NB4 (cell line): Measurements from ENCODE around the gene MGMT.

Source experiments
- POLR2A ChIP-seq: IDR thresholded peaks from 2 replicates; pipeline ENCODE4 v1.6.1; 2011; ENCODE audit warnings: mild to moderate bottlenecking; ENCODE audit not compliant: insufficient read length; ENCODE audit errors: extremely low read depth
- TF ChIP-seq, protein P1 (sequence below): IDR thresholded peaks from one replicate; pipeline ENCODE4 v1.5.1; 2012; ENCODE audit warnings: low read depth, low read length

DNA sequence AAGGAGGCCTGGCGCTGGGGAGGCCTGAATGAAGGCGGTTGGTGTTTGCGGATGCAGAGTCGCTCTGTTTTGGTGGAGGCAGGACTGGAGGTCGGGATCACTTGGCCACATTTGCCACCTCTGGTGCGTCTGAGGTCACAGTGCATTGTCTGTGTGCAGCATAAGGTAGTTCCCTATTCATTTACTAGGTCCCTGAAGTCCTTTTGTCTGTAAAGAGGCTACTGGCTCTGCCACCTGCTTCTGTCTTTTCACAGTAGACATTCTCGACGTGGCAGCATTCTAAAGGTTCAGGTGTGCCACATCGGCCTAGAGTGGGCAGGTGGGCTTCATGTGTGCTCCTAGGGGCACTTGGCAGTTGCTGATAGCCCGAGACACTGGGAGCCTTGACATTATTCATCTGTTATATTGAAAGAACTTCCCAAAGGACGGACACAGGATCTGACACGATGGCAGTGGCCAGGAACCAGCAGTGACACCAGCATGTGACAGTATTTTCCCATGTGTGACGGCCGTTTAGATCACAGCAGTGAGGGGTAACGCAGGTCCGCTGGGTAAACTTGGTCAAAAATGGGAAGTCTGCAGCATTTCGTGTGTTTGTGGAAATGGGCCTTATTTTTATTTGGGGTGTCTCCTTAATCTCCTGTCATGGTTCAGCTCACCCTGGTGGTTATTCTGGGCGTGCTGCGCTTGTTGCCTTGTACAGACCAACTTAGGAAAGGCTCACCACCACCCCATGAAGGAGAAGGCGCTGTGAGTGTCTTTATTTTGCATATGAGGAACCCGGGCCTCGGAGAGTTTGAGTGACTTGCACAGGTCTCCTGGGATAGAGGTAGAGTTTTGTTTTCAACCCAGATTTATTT, 5.9 kb downstream of the MGMT start:
- TF ChIP-seq, protein P1, sequence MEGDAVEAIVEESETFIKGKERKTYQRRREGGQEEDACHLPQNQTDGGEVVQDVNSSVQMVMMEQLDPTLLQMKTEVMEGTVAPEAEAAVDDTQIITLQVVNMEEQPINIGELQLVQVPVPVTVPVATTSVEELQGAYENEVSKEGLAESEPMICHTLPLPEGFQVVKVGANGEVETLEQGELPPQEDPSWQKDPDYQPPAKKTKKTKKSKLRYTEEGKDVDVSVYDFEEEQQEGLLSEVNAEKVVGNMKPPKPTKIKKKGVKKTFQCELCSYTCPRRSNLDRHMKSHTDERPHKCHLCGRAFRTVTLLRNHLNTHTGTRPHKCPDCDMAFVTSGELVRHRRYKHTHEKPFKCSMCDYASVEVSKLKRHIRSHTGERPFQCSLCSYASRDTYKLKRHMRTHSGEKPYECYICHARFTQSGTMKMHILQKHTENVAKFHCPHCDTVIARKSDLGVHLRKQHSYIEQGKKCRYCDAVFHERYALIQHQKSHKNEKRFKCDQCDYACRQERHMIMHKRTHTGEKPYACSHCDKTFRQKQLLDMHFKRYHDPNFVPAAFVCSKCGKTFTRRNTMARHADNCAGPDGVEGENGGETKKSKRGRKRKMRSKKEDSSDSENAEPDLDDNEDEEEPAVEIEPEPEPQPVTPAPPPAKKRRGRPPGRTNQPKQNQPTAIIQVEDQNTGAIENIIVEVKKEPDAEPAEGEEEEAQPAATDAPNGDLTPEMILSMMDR, result no peak
- TF ChIP-seq POLR2A, result no peak
